Aorta (tissue), 5 donors: ENCODE results near the gene PDE4B. TPM values are rescaled to one million over a fixed set of nuclear protein-coding genes. Genes with fewer than 3 reads are reported as not detected.

Experiments used
- ATAC-seq: fragments of 200-7000 bp; cut with Tn5 transposase; one replicate; pipeline ENCODE4 v1.9.1; 2022; ENCODE audit warnings: moderate library complexity; ENCODE audit not compliant: low FRiP score
- DNase-seq, 2 donors: peaks; one replicate each; pipeline ENCODE4 v3.0.0-alpha.2; 2020
- H3K27ac ChIP-seq, 2 donors: one replicate each; pipeline ENCODE4 v1.5.1; 2013; ENCODE audit warnings: low read length in 2 of 2, mild to moderate bottlenecking in 2 of 2, moderate library complexity in 2 of 2, control low read depth in 1 of 2, inconsistent platforms in 1 of 2, low read depth in 1 of 2
- H3K27me3 ChIP-seq, 2 donors: one replicate each; pipeline ENCODE4 v1.6.1; 2013; ENCODE audit warnings: control low read depth in 1 of 2, low read length in 1 of 2, mild to moderate bottlenecking in 1 of 2, moderate library complexity in 1 of 2; ENCODE audit not compliant: insufficient read depth in 2 of 2, control insufficient read depth in 1 of 2
- H3K36me3 ChIP-seq, 2 donors: one replicate each; pipeline ENCODE4 v1.6.1; 2013; ENCODE audit warnings: control low read depth in 1 of 2, low read length in 1 of 2, mild to moderate bottlenecking in 1 of 2; ENCODE audit not compliant: insufficient read depth in 2 of 2, control insufficient read depth in 1 of 2
- H3K4me1 ChIP-seq, 2 donors: one replicate each; pipeline ENCODE4 v1.6.1; 2013; ENCODE audit warnings: low read length in 2 of 2, control low read depth in 1 of 2, mild to moderate bottlenecking in 1 of 2, moderate library complexity in 1 of 2; ENCODE audit not compliant: insufficient read depth in 2 of 2, control insufficient read depth in 1 of 2
- H3K4me3 ChIP-seq, 2 donors: one replicate each; pipeline ENCODE4 v1.5.1; 2013; ENCODE audit warnings: low read length in 2 of 2, control low read depth in 1 of 2, mild to moderate bottlenecking in 1 of 2
- H3K9me3 ChIP-seq: one replicate; pipeline ENCODE4 v1.6.1; 2013; ENCODE audit warnings: mild to moderate bottlenecking, low read length; ENCODE audit not compliant: control insufficient read depth
- WGBS, 2 donors: extraction: QIAGEN DNeasy Blood & Tissue Kit; methylation state at CpG; one replicate each; pipeline ENCODE4 v1.1.7; 2013; 5-methylcytosine and 5-hydroxymethylcytosine counted together
- intact Hi-C, 2 donors: fragments of 100-400 bp; cut with DNase I; formaldehyde crosslinking; loops; one replicate each; pipeline versions ENCODE4 v1.14.2 to v1.15.0; 2022
- polyA plus RNA-seq, 2 donors: library from polyadenylated mRNA; stranded (reverse); fragments of 200-250 nt; gene quantifications; one replicate each; pipeline ENCODE4 v1.2.3, GENCODE V29; 2013
- total RNA-seq, 2 donors: library from RNA; stranded (reverse); fragmentation: NEBNext Ultra II Directional; extraction: Animal tissue kit (Norgen Biotek cat#: 25700); gene quantifications; one replicate each; pipeline ENCODE4 v1.2.1, GENCODE V29; 2021
- donor health status: healthy with polysubstance abuse.
- donor health status: Bipolar disorder and iron deficiency.
- donor health status: DM: no; HTN: no; CAD: no.
- donor health status: DM: no; HTN: no; CAD: no.
- donor health status: DM: yes; HTN: yes; CAD: no.

Gene PDE4B
- total and polyA plus RNA-seq, 4 donors, result 4.8 to 24.5 (median 12.5) TPM

DNA sequence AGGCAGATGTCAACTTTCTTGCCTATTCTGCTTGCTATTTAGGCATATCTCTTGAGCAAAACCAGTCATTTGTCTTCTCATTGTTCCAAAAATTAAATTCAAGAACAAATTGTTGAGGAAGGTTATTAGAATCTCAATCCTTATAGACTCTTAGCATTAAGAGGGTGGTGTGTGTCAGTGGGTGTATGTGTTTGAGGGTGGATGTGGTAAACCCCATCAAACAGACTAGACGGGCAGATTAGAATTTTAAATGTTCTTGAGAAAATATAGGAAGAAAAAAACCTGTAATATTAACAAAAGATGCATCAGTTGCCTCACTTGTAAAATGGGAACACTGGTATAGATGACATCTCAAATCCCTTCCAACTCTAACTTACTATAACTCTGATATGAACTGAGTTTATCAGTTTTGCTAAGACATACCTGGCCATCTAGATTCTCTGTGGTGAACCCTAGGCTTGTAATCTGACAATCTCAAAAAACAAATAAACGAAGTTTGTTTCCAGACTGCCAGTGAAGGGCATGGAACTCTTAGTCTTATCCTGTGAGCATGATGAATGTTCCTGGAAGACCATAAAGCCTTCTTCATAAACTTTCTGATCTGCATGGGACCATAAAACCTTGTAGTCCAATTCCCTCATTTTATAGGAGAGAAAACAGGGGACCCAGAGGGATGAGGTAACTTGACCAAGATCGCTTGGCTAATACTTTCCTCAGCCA is 564.9 kb downstream of the PDE4B start:
- peaks cover 0 to 2% of the 10 kb centered on the region in 2 donors for H3K4me1 ChIP-seq
- peaks cover 0 to 4% of the 10 kb centered on the region in 2 donors for H3K36me3 ChIP-seq
- no peaks in the 10 kb centered on the region for H3K9me3 ChIP-seq
- intact Hi-C loops, result no loop called here
- H3K4me3 ChIP-seq, result no peak overlapping the region
- 97 to 98% methylated on average over 3 of the region's 3 CpGs for WGBS, 2 donors
- no peak overlapping the region for H3K27ac ChIP-seq
- DNase-seq (no peak), ATAC-seq (no peak)
- H3K27me3 ChIP-seq, result no peaks in the 10 kb centered on the region

DNA sequence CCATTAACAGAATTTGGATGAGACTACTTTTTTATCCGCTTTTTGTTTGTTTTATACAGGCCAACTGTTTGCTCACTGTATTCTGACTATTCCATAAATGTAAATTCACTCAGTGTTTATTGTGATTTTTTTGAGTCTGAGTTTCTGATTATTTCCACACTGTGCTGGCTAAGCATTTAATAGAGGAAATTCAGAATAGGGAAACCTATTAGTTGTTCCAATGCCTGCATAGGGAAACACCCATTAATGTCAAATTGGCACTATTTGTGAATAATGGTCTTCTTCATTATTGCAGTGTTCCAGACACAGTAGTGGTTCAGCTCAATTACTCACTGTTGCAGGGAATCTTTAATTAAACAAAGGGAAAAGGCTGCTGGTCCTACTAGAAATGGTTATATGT is 566.6 kb downstream of the PDE4B start:
- H3K4me3 ChIP-seq, result no peak overlapping the region
- H3K27me3 ChIP-seq, result no peaks in the 10 kb centered on the region
- 56 to 80% methylated on average over 1 of the region's 1 CpG for WGBS, 2 donors
- H3K27ac ChIP-seq, result no peak overlapping the region
- H3K36me3 ChIP-seq, result peaks cover 0 to 6% of the 10 kb centered on the region in 2 donors
- DNase-seq (no peak), ATAC-seq (no peak)
- intact Hi-C loops, result no loop called here
- no peaks in the 10 kb centered on the region for H3K9me3 ChIP-seq
- no peaks in the 10 kb centered on the region for H3K4me1 ChIP-seq

DNA sequence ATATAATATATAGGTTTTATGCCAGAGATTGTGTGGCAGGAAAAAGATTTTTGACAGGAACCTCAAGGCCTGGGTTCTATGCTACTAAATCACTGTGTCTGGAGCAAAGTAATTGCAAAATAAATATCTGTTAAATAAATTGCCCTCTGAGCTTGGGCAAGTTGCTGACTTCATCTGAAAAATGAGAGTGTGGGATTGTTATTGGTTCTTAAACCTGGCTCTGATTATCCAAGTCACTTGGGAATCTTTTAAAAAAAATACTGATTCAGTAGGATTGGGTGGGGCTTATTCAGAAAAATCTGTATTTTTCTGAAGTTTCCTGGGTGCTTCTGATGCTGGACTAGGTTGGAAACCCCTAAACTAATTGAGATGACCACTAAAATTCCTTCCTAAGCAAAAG is 567.1 kb downstream of the PDE4B start:
- no peaks in the 10 kb centered on the region for H3K27me3 ChIP-seq
- intact Hi-C loops, result no loop called here
- no peaks in the 10 kb centered on the region for H3K4me1 ChIP-seq
- DNase-seq (no peak), ATAC-seq (no peak)
- H3K27ac ChIP-seq, result no peak overlapping the region
- H3K4me3 ChIP-seq, result no peak overlapping the region
- no peaks in the 10 kb centered on the region for H3K9me3 ChIP-seq
- H3K36me3 ChIP-seq, result peaks cover 0 to 6% of the 10 kb centered on the region in 2 donors

DNA sequence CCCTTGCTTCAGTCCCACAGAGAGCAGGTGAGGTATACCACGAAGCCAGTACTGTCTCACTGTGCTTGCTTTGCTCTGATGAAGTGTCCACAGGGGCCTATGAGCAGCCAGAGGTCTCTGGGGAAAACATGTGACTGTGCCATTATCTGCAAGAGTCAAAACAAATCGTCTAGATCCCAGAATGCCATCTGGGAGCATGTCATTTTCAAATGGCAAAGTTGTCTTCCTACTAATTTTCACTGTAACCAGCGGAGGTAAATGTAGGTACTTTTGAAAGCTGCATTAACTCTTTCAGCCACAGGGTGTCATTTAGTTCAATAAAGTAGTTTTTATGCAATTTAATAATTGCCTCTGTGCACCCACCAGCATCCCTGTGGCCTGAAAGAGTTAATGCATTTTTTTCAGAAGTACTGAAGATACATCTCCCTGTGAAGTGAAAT is 567.6 kb downstream of the PDE4B start:
- no peaks in the 10 kb centered on the region for H3K4me1 ChIP-seq
- H3K36me3 ChIP-seq, result peaks cover 0 to 6% of the 10 kb centered on the region in 2 donors
- no peak overlapping the region for H3K27ac ChIP-seq
- WGBS, 2 donors, result 29 to 31% methylated on average over 3 of the region's 3 CpGs
- ATAC-seq (no peak), DNase-seq (no peak)
- no peak overlapping the region for H3K4me3 ChIP-seq
- no peaks in the 10 kb centered on the region for H3K27me3 ChIP-seq
- no peaks in the 10 kb centered on the region for H3K9me3 ChIP-seq
- intact Hi-C loops, result no loop called here

DNA sequence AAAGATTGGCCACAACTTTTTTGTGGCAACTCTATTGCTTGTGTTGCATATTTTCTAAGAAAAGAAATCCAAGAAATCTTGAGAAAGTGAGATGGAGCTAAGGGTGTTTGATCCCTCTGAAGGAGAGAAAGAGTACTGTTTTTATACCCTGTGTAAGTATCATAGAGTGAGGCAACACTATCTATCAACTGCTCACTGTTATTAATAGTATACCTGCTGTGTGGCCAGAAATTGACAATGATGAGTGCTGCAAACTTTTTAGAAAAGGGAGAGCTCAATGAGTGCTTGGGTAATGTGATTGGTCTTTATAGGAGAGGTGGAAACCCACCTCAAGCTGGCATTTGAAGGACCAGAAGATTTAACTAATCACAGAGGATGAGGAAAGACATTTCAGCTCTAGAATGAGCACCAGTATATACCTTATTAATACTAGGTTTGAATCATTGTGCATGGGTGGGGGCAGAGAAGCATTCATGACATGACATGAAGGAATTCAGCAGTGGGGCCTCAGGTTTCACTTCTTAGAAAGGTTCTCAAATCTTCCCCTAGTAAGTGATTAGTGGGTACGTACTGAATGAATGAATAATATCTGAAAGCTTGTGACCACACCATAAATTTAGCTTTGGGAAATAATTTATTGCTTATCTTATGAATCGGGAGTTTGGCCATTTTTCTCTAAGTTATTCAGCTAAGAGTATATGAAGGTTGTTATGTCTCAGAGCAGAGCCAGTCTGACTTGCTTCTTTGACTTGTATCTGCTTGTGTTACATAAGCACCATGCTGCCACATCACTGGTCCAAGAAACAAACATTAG is 572.1 kb downstream of the PDE4B start:
- H3K4me3 ChIP-seq, result no peak overlapping the region
- DNase-seq (no peak), ATAC-seq (no peak)
- intact Hi-C loops, result no loop called here
- no peak overlapping the region for H3K27ac ChIP-seq
- H3K36me3 ChIP-seq, result peaks cover 0 to 9% of the 10 kb centered on the region in 2 donors
- 67 to 73% methylated on average over 2 of the region's 2 CpGs for WGBS, 2 donors
- no peaks in the 10 kb centered on the region for H3K27me3 ChIP-seq
- H3K4me1 ChIP-seq, result no peaks in the 10 kb centered on the region
- no peaks in the 10 kb centered on the region for H3K9me3 ChIP-seq

DNA sequence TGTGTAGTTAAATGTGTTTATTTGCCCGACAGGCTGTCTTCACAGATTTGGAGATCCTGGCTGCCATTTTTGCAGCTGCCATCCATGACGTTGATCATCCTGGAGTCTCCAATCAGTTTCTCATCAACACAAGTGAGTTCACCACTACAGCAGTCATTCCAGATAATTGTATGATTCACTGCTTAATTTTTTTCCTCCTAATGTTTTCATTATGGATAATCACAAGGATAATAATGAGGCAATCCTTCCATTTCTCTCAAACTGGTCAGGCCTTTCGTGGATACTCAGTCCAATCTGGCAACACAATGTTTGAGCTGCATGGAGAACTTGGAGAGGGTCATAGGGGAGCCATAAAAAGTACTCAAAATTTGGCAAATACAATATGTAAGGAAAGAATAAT is 572.9 kb downstream of the PDE4B start:
- no peaks in the 10 kb centered on the region for H3K9me3 ChIP-seq
- H3K36me3 ChIP-seq, result peaks cover 0 to 9% of the 10 kb centered on the region in 2 donors
- H3K27ac ChIP-seq, result no peak overlapping the region
- no peaks in the 10 kb centered on the region for H3K4me1 ChIP-seq
- peak; percentile 63 for ATAC-seq
- H3K27me3 ChIP-seq, result no peaks in the 10 kb centered on the region
- intact Hi-C loops, result no loop called here
- DNase-seq, result no peak
- 67 to 81% methylated on average over 3 of the region's 3 CpGs for WGBS, 2 donors
- H3K4me3 ChIP-seq, result no peak overlapping the region

DNA sequence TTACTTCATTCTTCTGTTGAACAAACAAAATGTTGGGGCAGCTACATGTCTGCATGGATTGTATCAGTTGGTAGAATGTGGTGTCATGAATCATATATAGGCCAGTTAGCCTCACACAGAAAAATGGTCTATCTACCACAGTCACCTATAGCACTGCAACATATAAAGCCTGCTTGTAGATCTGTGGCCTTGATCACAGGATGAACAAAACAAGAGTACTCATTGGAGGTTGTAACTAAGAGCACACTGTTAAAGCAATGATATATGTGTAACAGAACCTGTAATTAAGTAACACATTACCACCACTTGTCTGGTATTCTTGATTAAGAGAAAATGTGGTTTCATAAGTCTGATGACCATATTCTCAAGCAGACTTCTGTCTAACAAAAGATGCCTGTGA is 573.9 kb downstream of the PDE4B start:
- no peaks in the 10 kb centered on the region for H3K4me1 ChIP-seq
- H3K27ac ChIP-seq, result no peak overlapping the region
- no peak overlapping the region for H3K4me3 ChIP-seq
- no peak for ATAC-seq
- H3K36me3 ChIP-seq, result peaks cover 0 to 9% of the 10 kb centered on the region in 2 donors
- intact Hi-C loops, result no loop called here
- no peaks in the 10 kb centered on the region for H3K27me3 ChIP-seq
- no peaks in the 10 kb centered on the region for H3K9me3 ChIP-seq
- no peak for DNase-seq

DNA sequence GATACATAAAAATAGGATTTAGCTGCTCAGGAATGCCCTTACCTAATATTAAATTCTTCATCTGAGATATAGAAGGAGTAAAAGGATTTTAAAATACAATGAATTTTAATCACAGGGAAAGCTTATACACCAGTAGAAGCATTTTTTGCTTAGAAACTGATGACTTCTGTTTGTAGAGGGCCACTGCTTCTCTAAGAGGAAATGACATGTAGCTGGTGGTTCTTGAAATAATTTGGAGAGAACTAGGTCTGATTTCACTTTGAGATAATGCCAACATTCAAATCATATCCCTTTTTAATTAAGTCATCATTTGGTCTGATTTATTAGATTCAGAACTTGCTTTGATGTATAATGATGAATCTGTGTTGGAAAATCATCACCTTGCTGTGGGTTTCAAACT is 574.7 kb downstream of the PDE4B start:
- Histone ChIP-seq H3K27ac (no peak overlapping the region), H3K4me1 (no peaks in the 10 kb centered on the region), H3K36me3 (peaks cover 0 to 7% of the 10 kb centered on the region in 2 donors), H3K27me3 (no peaks in the 10 kb centered on the region), H3K9me3 (no peaks in the 10 kb centered on the region), H3K4me3 (no peak overlapping the region)
- ATAC-seq (no peak), DNase-seq (no peak)
- intact Hi-C loops, result no loop called here

DNA sequence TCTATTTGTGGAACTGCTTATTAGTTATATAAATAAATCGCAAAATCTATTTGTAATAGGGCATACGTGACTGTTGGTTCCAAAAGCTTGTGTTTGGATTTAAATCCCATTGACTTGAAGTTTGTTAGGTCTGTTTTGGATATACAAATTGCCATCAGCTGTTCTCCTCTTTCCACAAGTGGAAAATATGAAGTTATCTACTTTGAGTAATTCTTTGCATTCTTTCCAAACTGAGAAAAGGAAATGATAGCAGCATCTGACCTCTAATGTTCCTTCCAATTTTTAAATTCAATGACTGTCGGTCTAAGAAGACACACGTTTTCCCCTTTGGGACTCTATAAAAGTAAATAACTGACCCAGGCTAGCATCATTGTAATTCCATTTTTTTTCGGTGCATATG is 575.6 kb downstream of the PDE4B start:
- Histone ChIP-seq H3K4me3 (no peak overlapping the region), H3K27ac (no peak overlapping the region), H3K9me3 (no peaks in the 10 kb centered on the region), H3K27me3 (no peaks in the 10 kb centered on the region), H3K4me1 (no peaks in the 10 kb centered on the region), H3K36me3 (peaks cover 0 to 6% of the 10 kb centered on the region in 2 donors)
- 71 to 78% methylated on average over 5 of the region's 5 CpGs for WGBS, 2 donors
- no peak for ATAC-seq
- DNase-seq, result no peak
- intact Hi-C loops, result no loop called here
